Fibroblast of mammary gland (primary cell): ENCODE data around the gene ATP10B.
"Not testable (repeated sequence)": the region's sequence is repeated elsewhere in the genome, so short reads cannot be mapped to it uniquely, and the experiment has no call there.

ENCODE experiments used
- DNase-seq: peaks from one replicate; pipeline ENCODE4 v3.0.0-alpha.2; 2010; ENCODE audit warnings: low read depth
- H3K4me3 ChIP-seq: 2 replicates; pipeline ENCODE4 v1.5.1; 2011; ENCODE audit warnings: low read depth, mild to moderate bottlenecking, low read length, moderate library complexity; ENCODE audit not compliant: control insufficient read depth
- CTCF ChIP-seq: conservative IDR thresholded peaks from 2 replicates; pipeline ENCODE4 v1.5.1; 2011; ENCODE audit warnings: low read depth, low read length, inconsistent platforms; ENCODE audit not compliant: control insufficient read depth, insufficient read depth

ATP10B gene

GRCh38 chr5:160831801-160832200, 20.2 kb downstream of the ATP10B start:
- H3K4me3 ChIP-seq = no peak overlapping the region
- no peak for DNase-seq
- no peak for TF ChIP-seq CTCF

GRCh38 chr5:160824301-160825001, 27.6 kb downstream of the ATP10B start:
- no peak for DNase-seq
- TF ChIP-seq CTCF = no peak
- no peak overlapping the region for H3K4me3 ChIP-seq

- not testable (repeated sequence) for DNase-seq
These were observed 39.0 kb downstream of the ATP10B start for GRCh38 chr5:160812996-160813395.

GRCh38 chr5:160805376-160805775, 46.6 kb downstream of the ATP10B start:
- TF ChIP-seq CTCF = no peak
- no peak for DNase-seq
- H3K4me3 ChIP-seq = no peak overlapping the region

More at GRCh38 chr5:160812996-160813395, 39.0 kb downstream of the ATP10B start:
- H3K4me3 ChIP-seq = not testable (repeated sequence)

GRCh38 chr5:160802592-160802991, 49.4 kb downstream of the ATP10B start:
- no peak for TF ChIP-seq CTCF
- H3K4me3 ChIP-seq = no peak overlapping the region
- peak; percentile 4 for DNase-seq

- H3K4me3 ChIP-seq = no peak overlapping the region
- DNase-seq = no peak
- TF ChIP-seq CTCF = no peak
These were observed 51.4 kb downstream of the ATP10B start for GRCh38 chr5:160800375-160801275.

GRCh38 chr5:160799184-160799583, 52.8 kb downstream of the ATP10B start:
- H3K4me3 ChIP-seq = no peak overlapping the region
- no peak for TF ChIP-seq CTCF
- no peak for DNase-seq
